Left ventricle myocardium inferior (tissue), 1 donor: ENCODE data around the gene HELZ2. TPM values are rescaled to one million over a fixed set of nuclear protein-coding genes. Genes with fewer than 3 reads are reported as not detected.
"Not testable (repeated sequence)": the region's sequence is repeated elsewhere in the genome, so short reads cannot be mapped to it uniquely, and the experiment has no call there.

Source experiments
- DNase-seq: peaks from one replicate; pipeline ENCODE4 v3.0.0-alpha.2; 2020
- H3K27ac ChIP-seq: fragments of 200-600 bp; replicated peaks from 2 replicates; pipeline ENCODE4 v1.8.0; 2021
- H3K27me3 ChIP-seq: fragments of 200-600 bp; 2 replicates; pipeline ENCODE4 v1.8.0; 2021; ENCODE audit warnings: low read depth
- H3K36me3 ChIP-seq: fragments of 200-600 bp; 2 replicates; pipeline ENCODE4 v1.8.0; 2021
- H3K4me1 ChIP-seq: fragments of 200-600 bp; 2 replicates; pipeline ENCODE4 v1.8.0; 2021
- H3K4me3 ChIP-seq: fragments of 200-600 bp; 2 replicates; pipeline ENCODE4 v1.8.0; 2021; ENCODE audit warnings: mild to moderate bottlenecking, moderate library complexity
- H3K9me3 ChIP-seq: fragments of 200-600 bp; replicated peaks from 2 replicates; pipeline ENCODE4 v1.8.0; 2021
- CTCF ChIP-seq: fragments of 200-600 bp; IDR thresholded peaks from 2 replicates; pipeline ENCODE4 v1.8.0; 2021; ENCODE audit warnings: antibody characterized with exemption, mild to moderate bottlenecking, borderline replicate concordance
- intact Hi-C: fragments of 100-400 bp; cut with micrococcal nuclease; formaldehyde crosslinking; loops from one replicate; pipeline ENCODE4 v1.11.0; 2022
- total RNA-seq: library from RNA; stranded (reverse); fragmentation: NEBNext Ultra II Directional; extraction: Animal tissue kit (Norgen Biotek cat#: 25700); gene quantifications from one replicate; pipeline ENCODE4 v1.2.1, GENCODE V29; 2021
- donor health status: DM: no; HTN: yes; CAD: no; lungs with severe emphysema.

Gene HELZ2
- total RNA-seq, 1 donor from 2014 or later, result 10.6 TPM

GRCh38 chr20:63572788-63573646 is 1.0 kb downstream of the HELZ2 start:
- no peaks in the 10 kb centered on the region for H3K27me3 ChIP-seq
- peak overlapping the region; percentile 91 for H3K4me3 ChIP-seq
- no peaks in the 10 kb centered on the region for H3K9me3 ChIP-seq
- H3K27ac ChIP-seq, result peak overlapping the region; percentile 90
- no peak for TF ChIP-seq CTCF
- peaks cover 11% of the 10 kb centered on the region for H3K36me3 ChIP-seq
- intact Hi-C loops, result no loop called here
- peaks cover 42% of the 10 kb centered on the region for H3K4me1 ChIP-seq
- no peak for DNase-seq

- Histone ChIP-seq H3K27ac (peak overlapping the region; percentile 90), H3K9me3 (no peaks in the 10 kb centered on the region), H3K27me3 (no peaks in the 10 kb centered on the region), H3K4me3 (no peak overlapping the region), H3K4me1 (peaks cover 36% of the 10 kb centered on the region), H3K36me3 (peaks cover 14% of the 10 kb centered on the region)
- TF ChIP-seq CTCF, result no peak
- intact Hi-C loops, result no loop called here
- DNase-seq, result no peak
These were observed 1.8 kb downstream of the HELZ2 start for GRCh38 chr20:63572071-63572787.

GRCh38 chr20:63571087-63571478 is 3.0 kb downstream of the HELZ2 start:
- intact Hi-C loops, DNase-seq, H3K4me3 ChIP-seq, H3K27ac ChIP-seq, H3K9me3 ChIP-seq, H3K27me3 ChIP-seq: not testable (repeated sequence)
- Histone ChIP-seq H3K4me1 (peaks cover 31% of the 10 kb centered on the region), H3K36me3 (peaks cover 24% of the 10 kb centered on the region)

GRCh38 chr20:63570281-63571086 is 3.6 kb downstream of the HELZ2 start:
- Histone ChIP-seq H3K4me1 (peaks cover 27% of the 10 kb centered on the region), H3K27me3 (no peaks in the 10 kb centered on the region), H3K9me3 (no peaks in the 10 kb centered on the region), H3K27ac (no peak overlapping the region), H3K4me3 (no peak overlapping the region), H3K36me3 (peaks cover 30% of the 10 kb centered on the region)
- DNase-seq, result no peak
- TF ChIP-seq CTCF, result no peak
- intact Hi-C loops, result no loop called here

GRCh38 chr20:63568986-63569949 is 4.8 kb downstream of the HELZ2 start:
- no peak for TF ChIP-seq CTCF
- Histone ChIP-seq H3K4me1 (peaks cover 15% of the 10 kb centered on the region), H3K4me3 (no peak overlapping the region), H3K9me3 (no peaks in the 10 kb centered on the region), H3K36me3 (peaks cover 42% of the 10 kb centered on the region), H3K27me3 (no peaks in the 10 kb centered on the region), H3K27ac (no peak overlapping the region)
- no peak for DNase-seq
- intact Hi-C loops, result no loop called here
